Measurements from ENCODE around the gene STEAP3.

GRCh38 chr2:119243621-119244020 lies 20.0 kb downstream of the STEAP3 start:
- TF ChIP-seq SP1 (IDR thresholded peaks at IDR 0.05; ENCODE audit: low read depth) (no peak), MAX (IDR thresholded peaks at IDR 0.05) (no peak), POLR2A (IDR thresholded peaks at IDR 0.05; ENCODE audit: borderline replicate concordance, extremely low read depth, insufficient read depth, insufficient read length) (no peak), EZH2 (IDR thresholded peaks at IDR 0.05) (no peak), YY1 (IDR thresholded peaks at IDR 0.05; ENCODE audit: extremely low read depth, insufficient replicate concordance, low read depth, low read length) (no peak), ZNF274 (IDR thresholded peaks at IDR 0.05; ENCODE audit: low read depth, low read length) (no peak), SRF (IDR thresholded peaks at IDR 0.05; ENCODE audit: low read depth) (no peak), EGR1 (IDR thresholded peaks at IDR 0.05; ENCODE audit: low read depth) (no peak), ELF1 (IDR thresholded peaks at IDR 0.05; ENCODE audit: borderline replicate concordance, low read depth) (no peak), TCF7L2 (IDR thresholded peaks at IDR 0.05; ENCODE audit: borderline replicate concordance, extremely low read depth, insufficient read depth, insufficient read length) (no peak), POLR2AphosphoS5 (IDR thresholded peaks at IDR 0.05; ENCODE audit: low read depth, low read length) (no peak), FOSL1 (IDR thresholded peaks at IDR 0.05; ENCODE audit: low read depth) (no peak)
- TF ChIP-seq, protein P1, sequence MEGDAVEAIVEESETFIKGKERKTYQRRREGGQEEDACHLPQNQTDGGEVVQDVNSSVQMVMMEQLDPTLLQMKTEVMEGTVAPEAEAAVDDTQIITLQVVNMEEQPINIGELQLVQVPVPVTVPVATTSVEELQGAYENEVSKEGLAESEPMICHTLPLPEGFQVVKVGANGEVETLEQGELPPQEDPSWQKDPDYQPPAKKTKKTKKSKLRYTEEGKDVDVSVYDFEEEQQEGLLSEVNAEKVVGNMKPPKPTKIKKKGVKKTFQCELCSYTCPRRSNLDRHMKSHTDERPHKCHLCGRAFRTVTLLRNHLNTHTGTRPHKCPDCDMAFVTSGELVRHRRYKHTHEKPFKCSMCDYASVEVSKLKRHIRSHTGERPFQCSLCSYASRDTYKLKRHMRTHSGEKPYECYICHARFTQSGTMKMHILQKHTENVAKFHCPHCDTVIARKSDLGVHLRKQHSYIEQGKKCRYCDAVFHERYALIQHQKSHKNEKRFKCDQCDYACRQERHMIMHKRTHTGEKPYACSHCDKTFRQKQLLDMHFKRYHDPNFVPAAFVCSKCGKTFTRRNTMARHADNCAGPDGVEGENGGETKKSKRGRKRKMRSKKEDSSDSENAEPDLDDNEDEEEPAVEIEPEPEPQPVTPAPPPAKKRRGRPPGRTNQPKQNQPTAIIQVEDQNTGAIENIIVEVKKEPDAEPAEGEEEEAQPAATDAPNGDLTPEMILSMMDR (IDR thresholded peaks at IDR 0.05 in 2 of 3, conservative IDR thresholded peaks at IDR 0.05 in 1 of 3; ENCODE audit: borderline replicate concordance in 1 of 3, insufficient read depth in 1 of 3, low read depth in 2 of 3, low read length in 2 of 3), result no peak

Measured in HCT116 (cell line).